ENCODE results near the gene GNG10. TPM values are rescaled to one million over a fixed set of nuclear protein-coding genes. Genes with fewer than 3 reads are reported as not detected.

The GNG10 gene
- total RNA-seq, 1 donor from 2014 or later: 32.9 TPM

DNA sequence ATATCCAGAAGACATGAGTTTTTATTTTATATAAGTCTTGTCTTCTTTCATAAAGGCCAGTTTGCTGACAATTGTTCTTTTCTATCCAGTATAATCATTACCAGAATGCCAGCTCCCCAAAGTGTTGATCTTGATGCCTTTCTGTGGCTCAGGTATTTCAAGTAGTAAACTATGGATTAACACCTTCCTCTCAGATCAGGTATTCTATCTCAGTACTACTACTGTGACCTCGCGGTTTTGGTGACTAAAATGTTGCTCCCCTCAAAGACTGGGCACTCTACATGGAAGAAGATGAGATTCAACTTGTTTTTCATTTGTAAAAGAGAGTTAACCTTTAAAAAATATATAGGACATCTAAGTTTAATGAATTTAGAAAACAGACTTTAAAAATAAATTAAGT is 58.1 kb downstream of the GNG10 start:
- intact Hi-C loops (cut with micrococcal nuclease): no loop called here

Other genes starting within 250 kb of the GNG10 start
- gene ECPAS, start 177.2 kb upstream of the GNG10 start, total RNA-seq: 77.1 and 77.5 TPM in 2 replicates
- gene ZNF483, start 136.4 kb upstream of the GNG10 start, total RNA-seq: 4.0 and 5.0 TPM in 2 replicates
- gene PTGR1, start 62.0 kb upstream of the GNG10 start, total RNA-seq: 0.32 and 0.73 TPM in 2 replicates
- gene DNAJC25, start 30.3 kb upstream of the GNG10 start, total RNA-seq: 4.6 TPM in 2 replicates
- not detected in 2 replicates for gene SHOC1, start 133.3 kb downstream of the GNG10 start, total RNA-seq
- 15.0 and 17.0 TPM in 2 replicates for gene UGCG, start 235.2 kb downstream of the GNG10 start, total RNA-seq